HCT116 (cell line): ENCODE measurements around the gene ALAS1. TPM values are rescaled to one million over a fixed set of nuclear protein-coding genes. Genes with fewer than 3 reads are reported as not detected.

Experiments used
- ATAC-seq: fragments of 200-7000 bp; cut with Tn5 transposase; 2 replicates; pipeline ENCODE4 v1.9.1; 2020; ENCODE audit warnings: mild to moderate bottlenecking, moderate library complexity
- BruUV-seq: library from RNA; stranded (reverse); fragments of 400-500 nt; replicated peaks from 2 replicates; lab custom pipeline; 2021; lab: Mats Ljungman, UMichigan
- CTCF ChIA-PET: fragments of 300-600 bp; sonication (Branson Sonifier 250); formaldehyde crosslinking; loops from one replicate; lab custom pipeline; 2021; ENCODE audit warnings: antibody characterized with exemption; lab: Charles Lee
- POLR2A ChIA-PET: fragments of 300-600, 350-600 bp; sonication (Branson Sonifier 250); formaldehyde crosslinking; loops from one replicate; lab custom pipeline; 2021; ENCODE audit warnings: antibody characterized with exemption; lab: Charles Lee
- RAD21 ChIA-PET, 2 experiments: fragments of 300-600 bp; sonication (Branson Sonifier 250); formaldehyde crosslinking; loops; one replicate each; lab custom pipeline; 2023; ENCODE audit warnings: low total read pairs in 2 of 2; ENCODE audit not compliant: uncharacterized antibody in 2 of 2, unreplicated experiment in 2 of 2, low non-redundant PET in 1 of 2; lab: Charles Lee
- DNase-seq: peaks from one replicate; pipeline ENCODE4 v3.0.0-alpha.2; 2010; ENCODE audit warnings: low read depth, low spot score
- H2AFZ ChIP-seq: fragments of 200-600 bp; shearing (Covaris generic), sonication (generic); 2 replicates; pipeline ENCODE4 v1.6.1; 2017; ENCODE audit warnings: low read depth, mixed run types, mixed read lengths, antibody characterized with exemption, low read length; ENCODE audit not compliant: poor library complexity, severe bottlenecking
- H3K27ac ChIP-seq: 2 replicates; pipeline ENCODE4 v1.5.1; 2012; ENCODE audit warnings: low read depth, low read length
- H3K27me3 ChIP-seq: fragments of 200-600 bp; sonication (generic); 2 replicates; pipeline ENCODE4 v1.6.1; 2016; ENCODE audit warnings: mixed run types, low read length, mixed read lengths; ENCODE audit not compliant: insufficient read depth
- H3K36me3 ChIP-seq, 2 experiments: fragments of 200-500 bp in 1 of 2; fragments of 200-600 bp in 1 of 2; sonication (Bioruptor generic) in 1 of 2; sonication (generic) in 1 of 2; 2 replicates each; pipeline versions ENCODE4 v1.5.1 to v1.6.1; 2014 to 2016; ENCODE audit warnings: low read length in 2 of 2, inconsistent platforms in 1 of 2, mixed read lengths in 1 of 2, mixed run types in 1 of 2; ENCODE audit not compliant: insufficient read depth in 2 of 2, control insufficient read depth in 1 of 2
- H3K4me1 ChIP-seq, 2 experiments: fragments of 200-600 bp in 1 of 2; sonication (generic) in 1 of 2; 2 replicates each; pipeline versions ENCODE4 v1.5.1 to v1.6.1; 2012 to 2017; ENCODE audit warnings: low read length in 2 of 2, inconsistent platforms in 1 of 2, mild to moderate bottlenecking in 1 of 2, mixed read lengths in 1 of 2, mixed run types in 1 of 2, moderate library complexity in 1 of 2; ENCODE audit not compliant: insufficient read depth in 2 of 2, control insufficient read depth in 1 of 2
- H3K4me2 ChIP-seq: fragments of 200-600 bp; sonication (generic); 2 replicates; pipeline ENCODE4 v1.6.1; 2017; ENCODE audit warnings: mixed run types, low read length, mixed read lengths
- H3K4me3 ChIP-seq, 2 experiments: fragments of 200-600 bp in 1 of 2; sonication (generic) in 1 of 2; replicated peaks in 1 of 2; 2 replicates each; pipeline ENCODE4 v1.5.1; 2011 to 2016; ENCODE audit warnings: low read length in 2 of 2, control low read depth in 1 of 2, low read depth in 1 of 2, mild to moderate bottlenecking in 1 of 2, mixed read lengths in 1 of 2, mixed run types in 1 of 2
- H3K79me2 ChIP-seq: fragments of 200-600 bp; sonication (generic); 2 replicates; pipeline ENCODE4 v1.6.1; 2017; ENCODE audit warnings: mild to moderate bottlenecking, mixed run types, low read length, moderate library complexity, mixed read lengths; ENCODE audit not compliant: insufficient read depth
- H3K9ac ChIP-seq: fragments of 200-600 bp; sonication (generic); 2 replicates; pipeline ENCODE4 v1.6.1; 2016; ENCODE audit warnings: low read length, mixed read lengths
- H3K9me2 ChIP-seq: fragments of 200-600 bp; sonication (generic), shearing (Covaris generic); 2 replicates; pipeline ENCODE4 v1.6.1; 2017; ENCODE audit warnings: mixed run types, mild to moderate bottlenecking, moderate library complexity; ENCODE audit not compliant: insufficient read depth
- H3K9me3 ChIP-seq, 2 experiments: fragments of 200-500 bp in 1 of 2; fragments of 200-600 bp in 1 of 2; sonication (Bioruptor generic) in 1 of 2; sonication (generic) in 1 of 2; 2 replicates each; pipeline ENCODE4 v1.6.1; 2014 to 2017; ENCODE audit warnings: low read length in 2 of 2, mixed read lengths in 2 of 2, inconsistent platforms in 1 of 2, low read depth in 1 of 2, mild to moderate bottlenecking in 1 of 2, mixed run types in 1 of 2, moderate library complexity in 1 of 2; ENCODE audit not compliant: control insufficient read depth in 1 of 2, insufficient read depth in 1 of 2
- H4K20me1 ChIP-seq: fragments of 200-600 bp; sonication (generic), shearing (Covaris generic); 2 replicates; pipeline ENCODE4 v1.6.1; 2017; ENCODE audit warnings: mixed run types, mild to moderate bottlenecking, moderate library complexity; ENCODE audit not compliant: insufficient read depth
- CTCF ChIP-seq, 3 experiments: fragments of 200-600 bp in 1 of 3; sonication (generic) in 1 of 3; IDR thresholded peaks in 2 of 3; conservative IDR thresholded peaks in 1 of 3; 2 replicates each; pipeline ENCODE4 v1.5.1; 2012 to 2017; ENCODE audit warnings: low read depth in 2 of 3, low read length in 2 of 3, antibody characterized with exemption in 1 of 3, borderline replicate concordance in 1 of 3, control low read depth in 1 of 3, mild to moderate bottlenecking in 1 of 3, mixed read lengths in 1 of 3, mixed run types in 1 of 3, moderate library complexity in 1 of 3; ENCODE audit not compliant: insufficient read depth in 1 of 3
- EGR1 ChIP-seq: IDR thresholded peaks from 2 replicates; pipeline ENCODE4 v1.6.1; 2012; ENCODE audit warnings: low read depth
- TCF7L2 ChIP-seq: IDR thresholded peaks from 2 replicates; pipeline ENCODE4 v1.7.0; 2011; ENCODE audit warnings: borderline replicate concordance, inconsistent platforms; ENCODE audit not compliant: insufficient read depth, insufficient read length; ENCODE audit errors: extremely low read depth
- YY1 ChIP-seq: IDR thresholded peaks from 2 replicates; pipeline ENCODE4 v1.6.1; 2011; ENCODE audit warnings: low read length, low read depth, moderate library complexity, mild to moderate bottlenecking; ENCODE audit not compliant: insufficient replicate concordance; ENCODE audit errors: extremely low read depth
- intact Hi-C: fragments of 100-400 bp; cut with micrococcal nuclease; formaldehyde crosslinking; loops from 2 replicates; pipeline ENCODE4 v1.10.0; 2022
- total RNA-seq: library from RNA; stranded (reverse); gene quantifications from one replicate; pipeline ENCODE4 v1.2.1, GENCODE V29; 2021; ENCODE audit not compliant: unreplicated experiment

The ALAS1 gene
- total RNA-seq, 1 experiment from 2014 or later: 74.0 TPM

- ChIA-PET RAD21 (interaction anchor here (0.5 to 1.8 kb wide), 3 partner anchors 15 to 119 kb away, joined by 3 to 4 read pairs (median 3); partner anchors contain the start of gene TWF2 (in 1 of the 2)), POLR2A (interaction anchor here (1.1 to 1.7 kb wide), 3 partner anchors 17 to 58 kb away, joined by 3 to 6 read pairs (median 3); partner anchors contain the start of gene WDR82), CTCF (interaction anchor here (0.7 to 5.4 kb wide), 23 partner anchors 8 to 278 kb away, joined by 3 to 55 read pairs (median 4); partner anchors contain the start of genes GLYCTK, POC1A, TWF2 and WDR82)
- H2AFZ ChIP-seq: no peak overlapping the region
- no peaks in the 10 kb centered on the region for H3K27me3 ChIP-seq
- no peaks in the 10 kb centered on the region for H4K20me1 ChIP-seq
- TF ChIP-seq EGR1 (no peak), TCF7L2 (no peak), CTCF (IDR thresholded peaks at IDR 0.05 in 2 of 3, conservative IDR thresholded peaks at IDR 0.05 in 1 of 3; ENCODE audit: borderline replicate concordance in 1 of 3, insufficient read depth in 1 of 3, low read depth in 2 of 3, low read length in 2 of 3) (peak in 2 of 3 experiments; percentile 94 to 95; a peak in 4 of 6 replicates), YY1 (peak; percentile 70)
- intact Hi-C loops: loop anchor here (2.0 kb wide), 1 partner anchor 220 kb away; no protein-coding TSS in a partner anchor
- no peaks in the 10 kb centered on the region for H3K79me2 ChIP-seq
- H3K9ac ChIP-seq: no peak overlapping the region
- no TSS peak for BruUV-seq
- DNase-seq (peak; percentile 54), ATAC-seq (peak; percentile 72)
- peaks cover 21 to 42% of the 10 kb centered on the region in 2 experiments for H3K4me1 ChIP-seq
- H3K9me3 ChIP-seq: no peaks in the 10 kb centered on the region
- no peak overlapping the region for H3K4me3 ChIP-seq
- H3K9me2 ChIP-seq: no peaks in the 10 kb centered on the region
- H3K4me2 ChIP-seq: peak overlapping the region; percentile 28; the same call in 1 of the 2 replicates
- H3K27ac ChIP-seq: no peak overlapping the region
- no peaks in the 10 kb centered on the region for H3K36me3 ChIP-seq
Measured at GRCh38 chr3:52220380-52221026, 22.5 kb downstream of the ALAS1 start.
